GM19035 (cell line): ENCODE data around the gene KCNJ18.
"Not testable (repeated sequence)": the region's sequence is repeated elsewhere in the genome, so short reads cannot be mapped to it uniquely, and the experiment has no call there.

Source experiments
- ATAC-seq: cut with Tn5 transposase; IDR thresholded peaks from one replicate; pipeline ENCODE4 v1.9.1; 2021; ENCODE audit not compliant: unreplicated experiment

KCNJ18 gene

DNA sequence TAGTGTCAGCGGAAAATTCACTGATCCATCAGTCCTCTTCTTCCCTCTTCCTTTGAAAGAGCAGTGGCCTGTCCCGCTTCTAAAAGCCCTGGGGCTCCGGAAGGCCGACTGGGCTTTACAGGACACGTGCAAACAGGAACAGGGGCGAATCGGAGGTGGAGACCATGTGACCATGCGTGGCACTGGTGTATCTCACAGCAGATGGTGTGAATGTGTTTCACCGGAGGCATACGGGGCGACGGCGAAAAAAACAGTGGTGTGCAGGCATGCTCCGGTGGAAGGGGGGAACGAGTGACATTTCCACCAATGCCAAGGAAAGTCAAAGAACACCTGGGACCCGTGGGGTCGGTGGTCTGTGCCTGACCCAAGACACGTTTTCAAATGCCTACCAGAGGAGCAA is 8.4 kb upstream of the KCNJ18 start:
- ATAC-seq: not testable (repeated sequence)

DNA sequence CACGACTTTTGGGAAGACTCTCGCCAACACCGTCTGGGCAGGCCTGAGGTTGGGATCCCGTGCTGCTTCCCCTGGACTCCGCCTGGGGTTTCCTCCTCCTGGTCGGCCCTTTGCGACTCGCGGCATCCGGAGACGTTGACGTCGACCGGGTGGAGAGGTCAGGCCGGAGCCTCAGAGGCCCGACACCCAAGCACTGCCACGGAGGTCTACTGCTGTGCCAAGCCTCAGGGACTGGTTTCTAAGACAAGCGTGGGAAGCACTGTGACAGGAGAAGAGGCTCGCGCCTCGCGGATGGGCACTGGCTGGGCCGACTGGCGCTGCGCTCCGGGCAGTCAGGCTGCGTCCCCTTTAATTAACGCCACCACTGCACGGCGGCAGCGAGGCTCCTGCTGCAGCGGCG is 7.9 kb upstream of the KCNJ18 start:
- not testable (repeated sequence) for ATAC-seq

DNA sequence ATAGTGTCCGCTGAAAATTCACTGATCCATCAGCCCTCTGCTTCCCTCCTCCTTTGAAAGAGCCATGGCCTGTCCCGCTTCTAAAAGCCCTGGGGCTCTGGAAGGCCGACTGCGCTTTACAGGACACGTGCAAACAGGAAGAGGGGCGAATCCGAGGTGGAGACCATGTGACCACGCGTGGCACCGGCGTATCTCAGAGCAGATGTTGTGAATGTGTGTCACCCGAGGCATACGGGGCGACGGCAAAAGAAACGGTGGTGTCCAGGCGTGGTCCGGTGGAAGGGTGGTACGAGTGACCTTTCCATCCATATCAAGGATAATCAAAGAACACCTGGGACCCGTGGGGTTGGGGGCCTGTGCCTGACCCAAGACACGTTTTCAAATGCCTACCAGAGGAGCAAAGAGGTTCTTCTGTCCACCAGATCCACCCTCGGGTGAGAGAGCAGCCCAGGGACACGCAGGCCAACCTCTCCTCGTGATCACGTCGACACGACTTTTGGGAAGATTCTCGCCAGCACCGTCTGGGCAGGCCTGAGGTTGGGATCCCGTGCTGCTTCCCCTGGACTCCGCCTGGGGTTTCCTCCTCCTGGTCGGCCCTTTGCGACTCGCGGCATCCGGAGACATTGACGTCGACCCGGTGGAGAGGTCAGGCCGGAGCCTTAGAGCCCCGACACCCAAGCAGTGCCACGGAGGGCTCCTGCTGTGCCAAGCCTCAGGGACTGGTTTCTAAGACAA is 7.1 kb upstream of the KCNJ18 start:
- ATAC-seq: not testable (repeated sequence)

DNA sequence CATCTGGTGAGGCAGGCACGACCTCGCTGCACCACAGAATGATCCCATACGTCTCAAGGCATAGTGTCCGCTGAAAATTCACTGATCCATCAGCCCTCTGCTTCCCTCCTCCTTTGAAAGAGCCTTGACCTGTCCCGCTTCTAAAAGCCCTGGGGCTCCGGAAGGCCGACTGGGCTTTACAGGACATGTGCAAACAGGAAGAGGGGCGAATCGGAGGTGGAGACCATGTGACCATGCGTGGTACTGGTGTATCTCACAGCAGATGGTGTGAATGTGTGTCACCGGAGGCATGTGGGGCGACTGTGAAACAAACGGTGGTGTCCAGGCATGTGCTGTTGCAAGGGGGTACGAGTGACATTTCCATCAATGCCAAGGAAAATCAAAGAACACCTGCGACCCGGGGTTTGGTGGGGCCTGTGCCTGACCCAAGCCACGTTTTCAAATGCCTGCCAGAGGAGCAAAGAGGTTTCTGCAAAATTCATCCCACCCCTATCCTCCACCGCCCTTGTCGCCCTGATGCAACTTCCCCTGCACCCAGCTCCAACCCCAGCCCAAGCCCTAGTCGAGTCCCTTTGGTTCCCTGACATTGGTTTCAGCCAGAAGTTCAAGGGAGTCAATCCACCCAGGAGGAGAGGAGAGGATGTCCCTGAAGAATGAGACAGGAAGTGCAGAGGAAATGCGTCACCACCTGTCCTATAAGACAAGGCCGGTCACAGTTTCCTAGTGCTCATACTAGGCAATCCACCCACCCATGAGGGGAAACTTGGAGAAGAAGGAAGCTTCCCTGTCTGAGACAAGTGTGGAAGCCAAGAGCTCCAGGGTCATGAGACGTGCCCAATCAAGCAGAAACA is 5.9 kb upstream of the KCNJ18 start:
- no peak for ATAC-seq

DNA sequence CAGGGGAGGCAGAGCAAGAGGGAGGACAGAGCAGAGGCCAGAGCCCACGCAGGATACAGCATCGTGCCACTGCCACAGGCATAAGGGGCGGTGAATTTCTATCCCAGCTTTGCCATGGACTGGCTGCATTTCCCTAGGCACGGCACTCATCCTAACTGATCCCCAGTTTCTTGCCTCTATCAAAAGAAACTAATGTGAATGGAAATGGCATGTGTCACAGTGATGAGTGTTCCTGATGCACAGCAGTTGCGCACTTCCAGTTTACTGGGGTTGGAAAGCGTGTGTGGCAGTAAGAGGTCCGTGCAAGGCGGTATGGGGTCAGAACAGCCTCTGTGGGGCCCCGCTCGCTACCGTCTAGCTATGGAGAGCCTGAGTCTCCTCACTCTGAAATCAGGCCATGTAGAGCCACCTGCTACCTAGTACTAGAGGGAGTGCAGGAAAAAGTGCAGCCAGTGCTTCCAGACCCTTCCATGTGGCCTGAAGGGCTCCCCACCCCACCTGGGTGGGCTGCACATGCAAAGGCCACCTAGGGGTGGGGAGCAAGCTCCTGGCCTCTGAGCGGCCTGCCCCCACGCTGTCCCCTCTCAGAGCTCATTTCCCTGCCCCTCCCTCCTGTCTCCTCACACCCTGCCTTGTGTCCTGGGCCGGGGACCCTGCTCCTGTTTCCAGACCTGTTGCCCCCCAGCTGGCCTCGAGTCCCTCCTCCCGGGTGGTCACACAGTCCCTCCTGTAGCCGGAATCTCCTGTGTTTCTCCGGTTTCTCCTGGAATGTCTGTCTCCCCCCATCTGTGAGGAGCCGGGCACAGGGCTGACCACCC is 5.0 kb upstream of the KCNJ18 start:
- ATAC-seq: no peak

DNA sequence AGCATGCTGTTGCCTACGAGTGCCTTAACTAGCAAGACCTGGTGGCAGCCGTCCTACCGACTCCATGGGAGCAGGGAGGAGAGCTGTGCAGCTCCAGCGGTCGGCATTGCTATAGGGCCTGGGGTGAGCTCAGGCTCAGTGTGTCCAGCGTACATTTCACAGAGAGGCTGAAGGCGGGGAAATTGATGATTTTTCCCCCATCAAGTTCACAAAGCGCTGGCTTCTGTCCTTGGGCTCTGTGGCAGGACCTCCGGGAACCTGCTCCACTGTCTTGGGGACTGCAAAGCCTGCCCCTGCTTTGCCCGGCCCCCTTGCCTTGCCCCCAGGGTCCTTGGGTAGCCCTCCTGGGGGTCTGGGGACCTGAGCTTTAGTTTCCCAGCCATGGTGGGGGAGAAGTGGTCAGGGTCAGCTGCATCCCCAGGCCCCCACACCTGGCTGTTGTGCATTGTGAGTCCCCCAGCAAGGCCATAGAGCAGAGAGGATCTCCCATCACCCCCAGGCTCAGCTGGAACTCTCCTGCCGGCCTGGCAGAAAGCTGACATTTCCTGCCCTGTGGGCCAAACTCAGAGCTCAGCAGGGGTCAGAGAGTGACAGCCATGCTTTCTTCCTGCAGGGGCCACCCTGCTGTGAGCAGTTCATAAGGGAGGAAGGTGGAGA is 3.9 kb upstream of the KCNJ18 start:
- ATAC-seq: no peak

DNA sequence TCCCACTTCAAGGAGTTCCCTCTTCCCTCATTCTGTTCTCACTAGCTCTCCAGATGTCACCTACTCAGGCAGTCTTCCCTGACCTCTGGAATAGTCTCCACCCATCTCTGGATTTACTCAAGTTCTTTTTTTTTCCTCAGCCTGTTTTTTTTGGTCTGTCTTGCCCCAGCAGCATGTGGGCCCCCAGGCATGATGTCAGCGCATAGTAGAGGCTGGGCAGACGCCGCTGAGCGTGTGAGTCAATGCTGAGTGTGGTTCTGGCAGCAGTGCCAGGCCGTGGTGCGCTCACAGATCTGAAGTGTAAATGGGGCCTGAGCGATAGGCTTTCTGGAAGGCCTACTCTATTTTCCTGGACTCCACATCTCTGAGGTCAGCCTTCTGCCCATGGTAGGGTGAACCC is 2.7 kb upstream of the KCNJ18 start:
- ATAC-seq: no peak

DNA sequence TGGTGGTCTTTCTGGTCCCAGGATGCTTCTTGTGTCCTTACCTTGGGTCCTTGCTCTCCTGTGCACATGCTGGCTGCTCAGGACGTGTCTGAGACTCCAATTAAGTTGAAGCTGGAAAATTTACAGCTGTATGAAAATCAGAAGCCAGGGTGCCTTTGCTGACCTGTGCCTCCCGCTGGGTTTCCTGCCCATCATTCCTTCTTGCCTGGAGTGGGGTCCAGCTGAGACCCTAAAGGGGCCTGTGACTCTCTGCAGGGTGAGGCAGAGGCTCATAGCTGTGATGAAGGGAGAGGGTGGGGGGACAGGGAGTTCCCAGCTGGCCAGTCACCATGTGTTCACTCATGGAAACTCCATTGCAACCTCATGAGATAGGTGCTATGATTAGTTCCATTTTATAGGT is 1.5 kb upstream of the KCNJ18 start:
- not testable (repeated sequence) for ATAC-seq

DNA sequence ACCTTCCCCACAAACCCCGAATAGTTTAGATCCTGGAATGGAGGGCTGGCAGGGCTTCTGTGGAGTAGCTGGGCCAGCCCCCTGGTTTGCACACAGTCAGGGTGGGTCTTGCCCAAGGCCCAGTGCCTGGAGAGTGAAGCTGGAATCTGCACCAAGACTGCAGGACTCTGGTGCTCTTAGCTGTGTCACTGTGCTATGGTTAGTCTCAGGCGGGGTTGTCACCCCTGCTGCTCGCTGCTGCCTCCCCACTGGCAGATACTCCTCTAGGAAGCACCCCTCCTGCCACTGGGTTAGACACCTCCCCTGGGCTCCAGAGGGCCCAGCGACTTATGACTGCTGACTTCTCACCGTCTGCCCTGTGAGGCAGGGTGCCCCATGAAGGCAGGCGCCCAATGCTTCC is 842 bp upstream of the KCNJ18 start:
- ATAC-seq: not testable (repeated sequence)

DNA sequence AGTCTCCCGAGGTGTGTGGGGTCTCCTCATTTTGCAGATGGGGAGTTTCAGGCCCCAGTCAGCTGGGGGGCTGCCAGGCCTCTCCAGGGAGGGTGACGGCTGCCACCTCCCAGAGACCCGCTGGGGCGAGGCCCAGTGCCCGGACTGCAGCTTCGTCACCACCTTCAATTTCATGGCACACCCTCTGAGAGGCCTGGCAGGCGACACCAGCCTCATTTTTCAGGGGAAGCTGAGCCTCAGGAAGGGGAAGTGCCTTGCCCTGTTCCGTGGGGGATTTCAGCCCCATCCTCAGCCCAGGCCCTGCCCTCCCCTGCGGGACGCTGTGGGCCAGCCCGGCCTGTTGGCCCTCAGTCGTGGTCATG is 362 bp downstream of the KCNJ18 start:
- ATAC-seq: not testable (repeated sequence)

DNA sequence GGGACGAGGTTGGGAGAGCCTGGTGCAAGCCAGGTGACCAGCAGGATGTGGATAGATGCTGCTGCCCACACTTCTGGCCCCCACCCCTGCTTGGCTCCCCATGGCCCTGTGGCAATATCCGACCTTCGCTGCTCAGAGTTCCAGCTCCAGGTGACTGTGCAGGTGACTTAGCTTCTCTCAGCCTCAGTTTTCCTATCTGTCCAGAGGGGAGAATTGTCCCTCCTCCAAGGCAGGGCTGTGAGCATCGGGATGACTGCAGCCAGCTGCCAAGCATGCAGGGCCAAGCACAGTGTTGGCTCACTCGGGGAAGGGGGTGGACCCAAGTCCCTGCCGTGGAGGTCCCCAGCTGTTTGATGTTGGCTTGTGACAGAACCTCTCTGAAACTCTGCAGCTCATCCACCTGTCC is 1.1 kb downstream of the KCNJ18 start:
- not testable (repeated sequence) for ATAC-seq

DNA sequence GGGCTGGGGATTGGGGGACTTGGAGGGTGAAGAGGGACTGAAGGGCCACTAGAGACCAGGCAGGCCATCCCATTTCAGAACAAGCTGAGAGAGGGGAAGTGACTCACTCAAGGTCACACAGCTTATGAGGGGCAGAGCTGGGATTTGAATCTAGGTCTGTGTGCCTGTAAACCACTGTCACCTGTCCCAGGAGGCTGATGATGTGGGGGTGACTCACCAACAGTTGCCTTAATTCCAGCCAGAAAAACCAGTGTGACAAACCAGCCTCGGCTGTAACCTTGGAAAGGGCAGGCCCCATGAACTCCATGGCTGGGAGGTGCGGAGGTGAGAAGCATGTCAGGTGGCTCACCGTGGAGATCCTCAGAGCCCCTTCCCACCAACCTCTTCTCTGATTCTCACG is 1.6 kb downstream of the KCNJ18 start:
- ATAC-seq: not testable (repeated sequence)

DNA sequence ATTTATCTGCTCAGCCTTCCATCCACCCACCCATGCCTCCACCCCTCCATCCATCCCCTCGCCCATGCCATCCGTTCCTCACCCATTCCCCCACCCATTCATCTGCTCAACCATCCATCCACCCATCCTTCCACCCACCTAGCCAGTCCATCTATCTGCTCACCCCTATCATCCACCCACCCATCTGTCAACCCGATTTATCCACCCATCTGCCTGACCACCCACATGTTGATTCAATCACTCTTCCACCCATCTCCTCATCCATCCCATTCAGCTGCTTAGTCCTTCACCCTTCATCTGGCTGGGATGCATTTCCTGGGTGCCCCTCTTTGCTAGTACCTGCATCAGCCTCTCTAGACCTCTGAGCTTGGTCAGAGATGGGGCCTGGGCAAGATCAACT is 3.9 kb downstream of the KCNJ18 start:
- ATAC-seq: not testable (repeated sequence)

DNA sequence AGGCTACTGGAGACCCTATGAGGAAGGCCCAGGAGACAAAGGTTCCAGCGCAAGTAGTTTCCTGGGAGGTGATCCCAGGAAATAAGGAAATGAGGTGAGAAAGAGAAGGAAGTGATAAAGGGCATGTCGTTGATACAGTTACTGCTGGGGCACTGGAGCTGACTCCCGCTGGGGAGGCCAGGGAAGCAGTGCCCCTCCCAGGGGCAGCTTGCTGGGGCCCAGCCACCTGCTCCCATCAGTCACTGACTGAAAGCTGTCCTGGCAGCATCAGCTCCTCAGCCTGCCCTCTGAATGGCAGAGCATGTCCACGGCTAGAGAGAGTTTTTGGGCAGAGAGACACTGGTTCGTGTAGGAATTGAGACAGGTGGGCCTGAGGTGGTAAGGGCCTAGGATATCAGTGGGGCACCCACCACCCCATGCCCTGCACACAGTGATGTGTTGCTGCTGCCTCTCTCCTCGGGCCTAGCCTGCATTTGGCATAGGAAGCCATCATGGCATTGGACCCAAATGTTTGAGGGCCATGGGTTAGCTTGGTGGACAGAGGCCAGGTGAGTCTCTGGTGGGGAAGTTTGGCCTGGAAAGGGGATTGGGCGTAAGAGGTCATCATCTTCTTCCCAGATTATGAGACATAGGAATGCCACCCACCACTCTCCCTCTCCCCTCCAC is 4.7 kb downstream of the KCNJ18 start:
- not testable (repeated sequence) for ATAC-seq

DNA sequence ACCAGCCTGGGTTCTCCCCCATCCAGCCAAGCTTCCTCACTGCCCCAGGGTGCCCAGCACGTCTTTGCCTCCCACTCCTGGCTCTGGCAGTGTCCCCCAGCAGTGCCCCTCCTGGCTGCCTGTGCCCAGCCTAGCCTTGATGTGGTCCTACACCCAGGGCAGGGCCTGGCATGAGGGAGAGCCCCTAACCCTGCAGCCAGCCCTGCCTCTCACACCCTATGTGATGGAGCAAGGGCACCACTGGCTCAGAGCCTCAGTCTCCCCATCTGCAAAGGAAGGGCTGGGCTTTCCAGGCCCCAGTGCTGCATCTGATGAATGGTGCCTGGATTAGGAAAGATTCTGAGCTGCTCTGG is 5.2 kb downstream of the KCNJ18 start:
- ATAC-seq: not testable (repeated sequence)

DNA sequence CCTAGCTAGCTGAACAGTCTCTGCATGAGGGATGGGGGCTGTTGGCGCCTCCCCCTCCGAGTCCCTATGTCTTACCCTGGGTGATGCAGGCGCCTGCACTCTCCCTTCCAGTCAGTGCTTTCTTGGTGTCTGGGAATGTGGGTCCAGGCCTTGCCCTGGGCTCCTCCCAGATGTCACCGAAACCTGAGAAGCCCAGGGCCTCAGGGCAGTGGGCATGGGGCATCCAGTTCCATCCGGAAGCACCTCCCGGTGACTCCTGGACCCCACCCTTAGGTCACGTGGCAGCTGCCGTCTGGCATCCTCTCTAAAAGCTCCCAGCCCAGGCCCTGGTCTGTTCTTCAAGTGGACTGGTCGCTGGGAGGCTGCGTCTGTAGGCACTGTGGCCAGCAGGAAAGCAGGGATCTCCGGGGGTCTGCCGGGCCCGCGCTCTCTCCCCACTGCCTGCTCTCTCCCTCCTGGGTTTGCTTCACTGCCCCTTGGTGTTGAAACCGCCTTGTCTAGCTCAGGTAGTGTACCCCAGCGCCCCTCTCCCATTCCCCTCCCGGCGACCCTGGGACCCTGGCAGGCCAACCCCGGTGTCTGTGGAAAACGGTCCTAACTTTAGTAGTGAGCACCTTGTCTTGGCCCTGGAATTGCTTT is 6.2 kb downstream of the KCNJ18 start:
- not testable (repeated sequence) for ATAC-seq

DNA sequence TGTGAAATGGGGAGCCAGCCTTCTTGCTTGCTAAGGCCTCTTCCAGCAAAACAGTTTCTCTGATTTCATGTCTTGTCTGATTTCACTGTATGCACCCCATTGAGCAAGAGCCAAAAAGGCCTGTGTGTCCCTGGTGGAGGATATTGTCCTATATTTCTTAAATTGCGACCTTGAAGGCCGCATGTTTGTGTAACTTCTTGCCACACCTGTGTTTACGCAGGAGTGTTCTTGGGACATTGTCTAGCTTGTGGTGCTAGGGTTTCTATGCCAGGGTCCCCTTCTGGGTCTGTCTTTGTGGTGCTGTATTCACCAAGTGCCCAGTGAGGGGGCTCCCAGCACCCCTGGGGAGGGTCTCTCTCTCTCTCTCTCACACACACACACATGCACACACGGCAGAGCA is 6.8 kb downstream of the KCNJ18 start:
- not testable (repeated sequence) for ATAC-seq

DNA sequence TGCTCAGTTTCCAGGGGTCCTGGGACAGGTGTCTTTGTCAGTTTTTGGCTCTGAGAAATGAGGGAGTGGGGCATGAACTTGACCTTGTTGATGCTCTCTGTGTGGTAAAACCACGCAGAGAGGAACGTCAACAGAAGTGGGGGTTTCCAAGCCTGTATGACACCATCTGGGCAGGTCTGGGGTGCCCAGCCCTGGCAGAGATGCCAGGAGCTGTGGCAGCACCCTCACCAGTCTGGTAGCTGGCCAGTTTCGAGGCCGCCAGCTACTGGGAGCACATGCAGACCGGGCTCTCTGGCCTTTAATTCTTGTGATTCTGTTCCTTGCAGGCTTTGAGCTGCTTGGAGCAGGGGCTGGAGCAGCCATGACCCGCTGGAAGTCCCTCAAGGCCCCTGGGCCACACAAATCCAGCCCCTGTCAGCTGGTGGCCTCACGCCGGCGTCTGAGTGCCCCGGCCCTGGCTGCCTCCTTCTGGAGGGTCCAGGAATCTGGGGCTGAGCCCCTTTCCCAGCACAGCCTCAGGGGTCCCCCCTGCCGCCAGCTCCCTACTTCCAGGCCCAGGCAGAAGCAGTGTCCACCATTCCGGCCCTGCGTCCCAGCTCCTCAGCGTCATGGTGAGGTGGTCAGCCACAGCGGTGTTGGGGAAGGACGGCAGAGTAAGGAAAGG is 7.4 kb downstream of the KCNJ18 start:
- not testable (repeated sequence) for ATAC-seq

DNA sequence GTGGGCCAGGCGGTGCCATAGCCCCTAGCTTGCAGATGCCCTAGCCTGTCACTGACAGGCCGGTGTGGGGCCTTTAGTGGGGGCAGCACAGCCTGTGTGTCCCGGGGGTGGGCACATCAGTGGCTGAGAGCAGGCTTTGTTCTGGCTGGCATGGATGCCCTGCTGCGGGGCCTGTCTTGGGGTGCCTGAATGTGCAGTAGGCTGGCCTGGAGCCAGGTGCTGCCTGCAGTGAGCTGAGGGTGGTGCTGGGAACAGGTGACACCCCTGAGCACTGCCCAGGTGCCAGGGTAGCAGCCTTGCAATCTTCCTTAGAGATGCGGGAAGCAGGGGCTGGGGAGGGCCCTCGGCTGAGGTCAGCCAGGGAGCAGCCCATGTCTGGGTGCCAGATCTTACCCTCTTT is 8.8 kb downstream of the KCNJ18 start:
- ATAC-seq: not testable (repeated sequence)
